HL-60/S4 treated with retinoic acid at 250 ng/mL for 4 days and 3 days (cell line): Measurements from ENCODE around the gene TBC1D3B.

Experiments
- in situ Hi-C: fragments of 300-500 bp; cut with MboI; formaldehyde crosslinking; loops from 2 replicates; pipeline ENCODE4 v1.7.0; 2022; ENCODE audit warnings: low sequenced_read_pairs

TBC1D3B gene

DNA sequence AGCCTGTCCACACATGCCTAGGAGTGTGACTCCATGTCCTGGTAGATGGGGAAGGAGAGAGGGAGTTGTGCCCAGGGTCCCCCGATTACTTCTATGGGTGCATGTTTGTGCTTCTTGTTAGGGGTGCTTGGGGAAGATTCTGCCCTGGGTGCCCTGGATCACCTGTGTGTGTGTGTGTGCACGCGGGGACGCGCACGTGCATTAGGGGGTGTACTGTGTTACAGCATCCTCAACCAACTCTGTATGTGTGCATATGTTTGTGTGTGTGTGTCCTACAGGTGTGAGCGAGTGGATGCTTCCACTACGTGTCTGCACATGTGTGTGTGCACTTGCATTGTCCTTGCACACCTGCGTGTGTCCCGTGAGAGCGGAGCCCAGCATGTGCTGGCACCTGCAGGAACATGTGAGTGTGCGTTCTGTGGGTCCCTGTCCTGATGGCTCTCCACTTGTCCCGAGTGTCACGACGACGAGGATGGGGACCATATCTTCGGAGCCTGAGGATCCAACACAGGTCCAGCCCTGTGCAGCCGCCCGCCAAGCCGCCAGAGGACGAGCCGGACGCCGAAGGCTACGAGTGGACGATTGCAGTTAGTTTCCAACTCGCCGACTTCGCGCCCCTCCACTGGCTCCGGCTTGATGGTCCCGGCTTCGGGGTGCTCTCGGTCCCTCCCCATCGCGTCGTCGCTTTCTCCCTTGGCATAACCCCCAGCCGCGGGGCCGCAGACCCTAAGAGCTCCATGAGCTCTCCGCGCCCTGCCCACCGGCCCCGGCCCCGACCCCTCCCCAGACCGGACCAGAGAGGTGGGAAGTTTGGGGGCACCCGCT is 6.0 kb upstream of the TBC1D3B start:
- in situ Hi-C loops = loop anchor here (5.0 kb wide), 1 partner anchor 50 kb away; no protein-coding TSS in a partner anchor

DNA sequence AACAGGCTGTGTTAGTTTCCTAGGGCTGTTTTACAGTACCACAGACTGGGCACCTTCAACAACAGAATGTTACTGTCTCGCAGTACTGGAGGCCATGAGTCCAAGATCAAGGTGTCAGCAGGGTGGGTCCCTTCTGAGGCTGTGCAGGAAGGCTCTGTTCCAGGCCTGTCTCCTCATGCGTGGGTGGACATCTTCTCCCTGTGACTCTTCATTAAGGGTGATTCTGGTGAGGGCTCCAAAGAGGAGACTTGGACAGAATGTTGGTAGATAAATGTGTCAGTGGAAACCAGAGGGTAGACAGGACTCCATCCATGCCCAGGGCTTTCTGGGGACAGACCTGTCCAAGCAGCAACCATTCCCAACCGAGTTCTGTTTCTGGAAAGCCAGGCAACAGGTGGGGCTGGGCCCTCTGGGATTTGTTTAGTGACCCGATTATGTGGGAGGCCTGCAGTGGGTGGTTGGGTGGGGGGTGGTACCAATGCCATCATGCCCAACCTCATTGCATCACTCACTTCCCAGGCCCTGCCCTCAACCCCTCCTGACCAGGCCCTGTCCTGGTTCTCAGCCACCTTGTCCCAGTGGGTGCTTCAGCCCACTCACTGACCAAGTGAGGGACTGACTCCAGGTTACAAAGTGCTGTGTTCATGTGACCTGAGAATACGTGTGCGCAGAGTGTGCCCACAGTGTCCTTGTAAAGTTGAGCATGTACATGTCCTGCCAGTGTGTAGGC is 5.2 kb upstream of the TBC1D3B start:
- in situ Hi-C loops = loop anchor here (5.0 kb wide), 1 partner anchor 49 kb away; no protein-coding TSS in a partner anchor

DNA sequence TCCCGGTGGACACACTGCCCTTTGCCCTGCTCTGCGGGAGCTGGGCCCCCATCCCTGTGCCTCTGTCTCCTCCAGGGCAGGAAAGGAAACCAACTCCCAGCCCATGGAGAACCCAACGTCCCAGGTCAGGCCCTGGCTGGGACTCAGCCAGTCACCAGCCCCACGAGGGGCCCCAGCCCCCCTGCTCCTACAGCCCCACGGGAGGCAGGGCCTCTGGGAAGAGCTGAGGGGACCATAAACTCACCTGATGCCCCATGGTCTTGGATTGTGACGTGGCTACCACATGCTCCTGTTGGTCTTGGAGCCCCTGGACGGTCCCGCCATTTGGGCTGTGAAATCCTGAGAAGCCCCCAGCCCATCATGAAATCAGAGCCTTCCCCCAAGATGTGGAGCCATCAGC is 7.6 kb downstream of the TBC1D3B start:
- in situ Hi-C loops = loop anchor here (25.0 kb wide), 1 partner anchor 318 kb away; the partner anchor contains the start of gene ZNHIT3

DNA sequence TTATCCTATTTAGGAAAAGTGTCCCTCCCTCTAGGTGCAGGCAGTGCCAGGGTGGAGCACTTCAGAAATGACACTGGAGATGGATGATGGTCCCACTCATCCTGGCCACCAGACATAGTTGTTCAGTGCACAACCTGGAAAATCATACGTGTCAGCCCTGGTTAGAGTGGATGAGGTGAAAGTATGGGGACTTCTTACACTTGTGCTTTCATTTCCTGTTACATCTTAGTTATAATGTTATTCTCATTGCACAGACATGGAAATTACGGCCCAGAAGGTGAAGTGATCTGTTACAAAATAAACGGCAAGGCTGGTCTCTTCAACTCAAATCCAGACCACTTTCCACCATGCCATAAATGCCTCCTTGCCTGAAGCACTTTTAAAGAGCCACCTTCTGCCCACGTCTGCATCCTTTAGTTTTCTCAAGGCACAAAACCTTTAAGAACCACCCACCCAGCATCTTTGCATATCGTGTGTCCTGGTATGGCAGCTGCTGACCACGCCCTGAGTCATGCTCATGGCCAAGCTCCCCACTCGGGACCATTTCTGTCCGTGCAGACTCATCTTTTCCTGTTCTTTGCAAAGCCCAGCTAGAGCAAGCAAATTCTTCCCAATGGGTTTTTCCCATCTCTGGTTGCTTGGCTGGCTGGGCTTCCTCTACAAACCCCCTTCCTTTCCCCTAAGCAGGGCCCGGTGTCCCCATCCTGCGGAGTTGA is 22.4 kb downstream of the TBC1D3B start:
- in situ Hi-C loops = loop anchor here (5.0 to 25.0 kb wide), 2 partner anchors 182 to 333 kb away; partner anchors contain the start of gene ZNHIT3

DNA sequence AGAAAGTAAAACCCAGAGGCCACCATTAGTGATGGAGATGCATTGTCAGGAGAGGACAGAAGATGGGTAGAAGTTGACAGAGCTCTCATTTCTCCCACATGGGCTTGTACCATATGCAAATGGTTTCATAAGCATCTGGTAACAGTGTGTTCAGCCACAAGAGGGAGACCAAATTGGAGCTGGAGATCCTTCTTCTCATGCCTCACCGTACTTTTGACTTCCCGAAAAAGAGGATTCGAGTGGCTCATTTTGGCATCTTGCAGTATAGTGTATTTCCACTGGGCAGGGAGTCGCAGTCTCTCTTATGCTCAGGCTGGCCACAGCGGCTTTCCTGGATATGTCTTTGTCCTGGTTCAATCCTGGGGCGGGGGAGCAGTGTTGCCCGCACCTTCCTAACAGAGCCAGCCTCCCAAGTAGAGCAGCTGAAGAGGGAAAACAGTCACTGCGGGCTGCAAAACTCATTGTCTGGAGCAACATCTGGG is 23.8 kb downstream of the TBC1D3B start:
- in situ Hi-C loops = loop anchor here (5.0 to 25.0 kb wide), 2 partner anchors 180 to 335 kb away; partner anchors contain the start of gene ZNHIT3

DNA sequence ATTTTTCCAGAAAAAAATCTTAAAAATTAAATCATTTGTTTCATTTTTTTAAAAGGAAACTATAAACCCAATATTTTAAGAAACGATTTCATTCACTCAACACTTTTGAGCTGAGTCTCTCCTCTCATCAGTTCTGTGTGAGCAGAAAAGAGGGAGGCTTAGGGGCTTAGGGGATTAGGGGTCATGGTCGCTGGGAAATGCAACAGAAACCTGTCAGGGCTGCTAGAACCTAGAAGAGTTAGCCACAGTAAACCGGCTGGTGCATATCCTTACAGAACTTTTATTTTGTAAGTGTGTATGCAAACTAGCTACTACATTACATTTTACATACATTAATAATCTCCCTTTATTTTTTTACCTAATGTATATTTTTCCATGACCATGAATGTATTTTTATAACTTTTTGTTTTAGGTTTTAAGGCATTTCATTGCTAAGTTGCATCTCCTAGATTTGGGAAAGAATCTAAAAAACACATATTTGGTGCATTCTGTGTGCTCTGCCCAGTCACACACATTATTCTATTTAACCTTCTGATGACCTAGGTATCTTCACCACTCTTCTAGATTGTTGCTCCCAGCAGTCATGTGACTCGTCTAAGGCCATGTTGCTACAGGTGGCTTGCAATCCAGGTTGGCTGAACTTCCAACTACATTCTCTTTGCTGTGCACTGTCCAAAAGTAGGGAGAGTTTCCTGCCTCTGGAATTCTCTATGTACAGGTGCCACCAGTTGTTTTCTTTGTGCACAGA is 24.4 kb downstream of the TBC1D3B start:
- in situ Hi-C loops = loop anchor here (5.0 to 25.0 kb wide), 2 partner anchors 180 to 335 kb away; partner anchors contain the start of gene ZNHIT3

DNA sequence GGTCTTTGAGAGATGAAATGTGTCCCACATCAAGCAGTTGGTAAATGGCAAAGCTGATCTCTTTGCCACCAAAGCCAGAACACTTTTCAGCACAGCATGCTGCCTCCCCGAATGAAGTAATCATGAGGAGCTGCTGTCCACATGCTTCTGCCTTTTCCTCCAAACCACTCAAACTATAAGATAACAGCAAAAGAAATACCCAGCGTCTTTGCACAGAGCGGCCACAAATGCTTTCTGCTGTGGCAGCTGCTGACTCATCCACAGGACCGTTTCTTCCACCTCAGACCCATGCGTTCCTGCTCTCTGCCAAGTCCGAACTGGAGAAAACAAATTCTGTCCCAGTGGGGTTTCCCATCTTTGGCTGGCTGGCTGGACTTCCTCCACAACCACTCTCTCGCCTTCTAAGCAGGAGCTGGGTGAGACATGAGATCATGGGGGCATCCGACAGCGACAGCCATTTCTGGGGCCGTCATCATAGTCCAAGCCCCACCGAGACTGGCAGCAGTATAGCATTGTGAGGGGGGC is 27.1 kb downstream of the TBC1D3B start:
- in situ Hi-C loops = no loop called here

DNA sequence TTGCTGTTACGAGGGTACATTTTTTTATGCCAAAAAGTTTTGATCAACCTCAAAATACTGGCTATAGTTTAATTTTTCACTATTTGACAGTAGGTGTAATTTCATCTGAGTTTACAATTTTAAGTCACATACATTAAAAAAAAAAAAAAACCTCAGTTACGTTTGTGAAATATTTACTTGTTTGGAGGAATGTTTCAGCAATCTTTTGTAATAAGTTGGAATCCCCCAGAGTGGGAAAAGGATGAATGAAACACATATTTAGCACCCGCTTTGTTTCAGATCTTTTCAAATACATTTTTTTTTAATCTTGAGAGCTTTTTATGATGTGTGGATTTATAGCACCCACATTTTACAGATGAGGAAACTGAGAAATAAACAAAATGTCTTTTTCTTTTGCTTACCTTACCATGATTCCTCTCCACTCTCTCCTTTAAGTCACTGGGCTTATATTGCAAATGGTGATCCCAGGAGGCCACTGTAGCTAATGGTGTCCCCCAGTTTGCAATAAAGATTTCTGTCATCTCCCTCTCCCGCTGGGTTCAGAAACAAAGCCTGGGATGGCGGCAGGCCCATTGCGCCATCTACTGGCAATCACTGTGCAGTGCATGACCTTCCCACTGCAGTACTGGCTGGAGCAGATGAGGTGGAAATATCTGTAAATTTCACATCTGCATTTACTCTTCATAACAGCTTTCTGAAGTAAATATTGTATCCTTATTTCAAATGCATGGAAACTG is 27.7 kb downstream of the TBC1D3B start:
- in situ Hi-C loops = no loop called here

DNA sequence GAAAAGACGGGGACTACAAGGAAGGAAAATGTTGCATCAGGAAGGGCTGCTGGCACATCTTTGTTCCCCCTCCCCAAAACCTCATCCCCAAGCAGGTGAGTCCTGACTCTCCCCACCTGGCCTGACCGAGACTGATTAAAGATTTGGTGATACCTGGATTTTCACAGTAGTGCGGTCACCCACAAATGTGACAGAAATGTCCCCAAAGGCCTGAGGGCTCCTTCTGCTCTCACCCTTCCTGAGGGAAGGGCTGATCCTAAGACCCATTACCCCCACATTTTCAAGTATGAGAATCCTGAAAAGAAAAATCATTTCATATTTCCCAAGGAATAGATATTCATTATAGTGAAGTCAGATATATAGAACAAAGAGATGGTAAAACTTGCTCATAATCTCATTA is 28.8 kb downstream of the TBC1D3B start:
- in situ Hi-C loops = no loop called here

DNA sequence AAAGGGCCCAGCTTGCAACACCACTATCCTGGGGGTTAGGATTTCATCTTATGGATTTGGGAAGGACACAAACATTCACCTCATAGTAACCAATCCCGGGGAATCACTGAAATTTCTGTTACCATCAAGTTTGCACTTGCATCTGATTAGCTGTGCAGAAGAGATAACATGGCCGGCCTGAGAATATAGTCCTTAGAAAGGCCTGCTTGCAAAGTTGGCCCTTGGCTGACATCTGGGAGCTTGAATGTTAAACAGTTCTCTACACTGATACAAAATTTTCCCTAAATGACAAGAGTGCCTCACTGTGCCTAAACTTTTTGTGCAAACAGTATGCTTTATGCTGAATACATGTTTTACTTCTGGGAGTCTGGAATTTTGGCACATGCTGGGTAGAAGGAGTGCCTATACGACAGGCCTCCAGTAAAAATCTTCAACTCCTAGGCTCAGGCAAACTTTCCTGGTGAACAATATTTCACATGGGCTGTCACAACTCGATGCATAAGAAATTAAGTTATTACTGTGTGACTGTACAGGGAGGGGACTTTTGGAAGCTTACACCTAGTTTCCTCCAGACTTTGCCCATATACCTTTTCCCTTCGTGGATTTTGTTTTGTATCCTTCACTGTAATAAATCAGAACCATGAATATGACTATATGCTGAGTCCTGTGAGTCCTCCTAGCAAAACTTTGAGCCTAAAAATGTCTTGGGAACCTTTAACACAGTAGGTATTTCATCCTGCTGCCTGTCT is 31.3 kb downstream of the TBC1D3B start:
- in situ Hi-C loops = no loop called here

DNA sequence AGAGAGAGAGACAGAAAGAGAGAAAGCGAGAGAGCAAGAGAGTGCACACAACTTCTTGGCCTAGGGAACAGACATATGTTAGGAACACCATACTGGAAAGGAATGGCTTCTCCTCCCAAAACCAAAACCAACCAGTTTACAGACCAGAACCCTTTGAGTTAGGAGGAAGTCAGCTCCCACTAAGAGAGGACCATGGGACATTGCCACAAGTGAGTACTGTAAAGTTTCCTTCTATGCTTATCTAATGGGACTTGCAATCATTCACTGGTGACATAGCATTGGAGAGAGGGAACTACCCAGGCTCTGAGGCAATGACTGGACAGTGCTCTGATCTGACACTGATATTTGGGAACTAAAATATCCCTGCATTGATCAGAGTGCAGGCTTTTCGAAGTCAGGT is 32.4 kb downstream of the TBC1D3B start:
- in situ Hi-C loops = no loop called here

DNA sequence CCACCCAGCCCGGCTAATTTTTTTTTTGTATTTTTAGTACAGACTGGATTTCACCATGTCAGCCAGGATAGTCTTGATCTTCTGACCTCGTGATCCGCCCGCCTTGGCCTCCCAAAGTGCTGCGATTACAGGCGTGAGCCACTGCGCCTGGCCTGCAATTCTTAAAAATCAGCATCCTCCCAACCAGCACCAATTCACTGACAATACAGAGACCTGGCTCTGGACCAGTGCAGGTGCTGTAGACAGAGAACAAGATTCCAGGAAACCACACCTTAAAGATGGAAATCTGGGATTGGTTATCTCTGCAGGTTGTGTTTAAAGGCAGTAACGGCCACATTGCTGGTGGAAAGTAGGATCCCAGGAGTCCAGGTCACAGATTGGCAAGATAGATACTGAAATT is 33.6 kb downstream of the TBC1D3B start:
- in situ Hi-C loops = no loop called here

DNA sequence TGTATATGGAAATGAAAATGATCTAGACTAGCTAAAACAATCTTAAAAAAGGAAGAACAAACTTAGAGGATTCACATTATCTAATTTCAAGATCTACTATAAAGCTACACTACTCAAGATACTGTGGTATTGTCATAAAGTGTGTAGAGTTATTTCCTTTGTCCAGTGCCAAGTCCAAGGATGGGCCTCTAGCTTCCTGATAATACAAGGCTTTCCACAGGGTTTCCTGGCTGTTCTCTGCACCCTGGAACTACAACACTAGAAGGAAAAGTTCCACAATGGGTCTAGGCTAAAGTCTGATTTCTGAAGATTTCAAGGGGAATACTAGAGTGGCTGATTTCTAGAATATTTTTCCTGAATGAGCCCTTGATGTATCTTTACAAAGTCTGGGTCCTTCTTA is 34.2 kb downstream of the TBC1D3B start:
- in situ Hi-C loops = no loop called here

DNA sequence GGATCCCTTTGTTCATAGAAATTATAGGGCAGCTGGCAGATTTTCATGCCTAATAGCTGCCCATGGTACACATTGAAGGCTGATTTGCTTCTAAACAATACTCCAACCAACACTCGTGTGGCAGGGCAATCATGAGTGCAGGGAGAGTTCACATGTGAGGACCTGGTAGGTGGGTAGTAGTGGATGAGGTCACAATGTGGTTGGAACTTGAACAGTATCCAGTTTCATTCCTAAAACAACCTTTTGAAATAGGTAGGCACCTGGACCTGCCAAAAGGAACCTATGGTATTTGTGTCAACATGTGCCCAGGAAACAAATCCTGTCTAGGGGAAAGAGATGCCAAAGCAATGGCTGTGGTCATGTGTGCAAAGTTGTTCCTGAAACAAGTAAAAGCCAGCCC is 40.0 kb downstream of the TBC1D3B start:
- in situ Hi-C loops = no loop called here

DNA sequence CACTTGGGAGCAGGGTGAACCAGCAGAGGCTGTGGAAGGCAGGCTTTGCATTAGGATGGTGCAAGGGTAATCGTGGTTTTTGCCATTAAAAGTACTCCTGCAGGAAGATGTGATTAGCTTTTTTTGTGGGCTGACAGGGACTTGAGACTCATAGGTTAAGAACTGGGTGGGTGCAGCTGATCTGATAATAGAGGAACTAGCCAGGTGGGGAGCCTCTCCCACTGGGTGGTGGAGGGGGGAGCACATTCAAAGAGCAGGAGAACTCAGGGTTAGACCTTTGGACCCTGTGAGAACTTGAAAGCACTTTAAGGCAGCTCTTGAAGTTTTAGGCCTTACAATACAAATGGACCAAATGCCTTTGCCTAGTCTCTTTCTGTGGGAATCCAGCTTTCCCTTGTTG is 40.4 kb downstream of the TBC1D3B start:
- in situ Hi-C loops = no loop called here

DNA sequence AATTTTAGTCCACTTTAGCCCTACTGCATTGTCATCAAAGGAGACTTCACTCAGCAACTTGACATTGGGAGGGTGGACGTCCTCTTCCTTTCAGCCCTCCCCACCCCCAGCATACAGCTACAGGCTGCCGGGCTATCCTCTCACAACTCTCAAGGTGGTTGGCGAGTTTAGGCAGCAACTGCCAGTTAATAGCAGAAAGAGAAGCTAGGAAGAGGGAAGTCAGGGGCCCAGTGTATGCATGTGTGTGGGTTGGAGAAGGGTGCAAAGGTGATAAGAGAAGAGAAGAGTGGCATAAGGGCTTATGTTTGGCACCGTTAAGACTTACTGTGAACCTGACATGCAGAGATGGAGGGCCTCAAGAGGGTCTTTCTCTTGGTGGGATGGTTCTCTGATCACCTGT is 41.0 kb downstream of the TBC1D3B start:
- in situ Hi-C loops = no loop called here

DNA sequence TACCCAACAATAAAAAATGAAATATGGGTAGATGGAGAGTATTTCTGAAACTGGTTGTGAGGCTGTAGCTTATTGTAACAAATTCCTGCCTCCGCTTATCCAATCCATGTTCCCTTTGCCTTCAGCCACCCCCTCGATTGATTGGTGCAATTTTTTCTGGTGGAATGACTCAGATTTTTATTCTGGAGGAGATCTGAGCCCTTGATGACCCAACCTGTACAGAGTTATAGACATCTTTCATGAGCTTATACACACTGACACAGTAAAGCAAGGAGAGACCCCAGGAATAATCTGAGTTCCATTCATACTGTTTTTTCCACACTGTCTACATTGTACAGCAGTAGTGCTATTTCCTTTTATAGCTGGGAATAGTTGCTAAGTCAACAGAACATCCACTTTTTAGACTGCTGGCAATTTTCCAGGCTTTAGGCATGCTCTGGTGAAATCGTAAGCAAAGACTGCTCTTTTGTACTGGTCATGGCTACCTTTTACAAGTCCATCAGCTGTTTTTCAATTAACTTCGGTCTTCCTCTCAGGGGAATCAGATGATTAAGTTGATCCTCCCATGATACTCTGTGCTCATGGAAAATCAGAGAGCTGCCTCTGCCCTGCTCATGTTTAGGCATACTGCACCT is 42.7 kb downstream of the TBC1D3B start:
- in situ Hi-C loops = loop anchor here (5.0 kb wide), 1 partner anchor 49 kb away; no protein-coding TSS in a partner anchor

DNA sequence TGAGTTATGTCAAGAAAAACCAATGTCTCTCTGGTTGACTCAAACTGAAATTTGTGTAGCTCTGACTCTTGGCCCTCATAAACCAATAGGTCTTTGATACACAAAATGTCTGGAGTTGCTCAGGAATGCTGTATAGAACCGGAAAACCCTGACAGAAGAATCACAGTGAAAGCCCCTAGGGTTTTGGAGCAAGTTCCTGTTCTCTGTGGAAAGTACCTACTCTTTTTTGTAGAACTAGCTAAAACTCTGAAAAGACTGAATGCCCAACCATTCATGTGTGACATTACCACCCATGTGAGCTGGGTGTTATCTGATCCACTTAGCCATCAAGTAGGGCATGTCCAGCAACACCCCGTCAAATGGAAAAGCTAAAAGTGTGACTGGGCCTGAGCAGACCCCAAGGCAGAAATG is 44.0 kb downstream of the TBC1D3B start:
- in situ Hi-C loops = loop anchor here (5.0 kb wide), 1 partner anchor 50 kb away; no protein-coding TSS in a partner anchor
